HepG2 (cell line): ENCODE measurements around the gene PRPF18.

Experiments used
- ASH2L ChIP-seq: fragments of 300-600, 200-600 bp; sonication (generic); IDR thresholded peaks from 2 replicates; pipeline ENCODE4 v1.7.0; 2017; ENCODE audit warnings: low read depth, mild to moderate bottlenecking, moderate library complexity, mixed read lengths, low read length; ENCODE audit not compliant: insufficient read length
- FOSL1 ChIP-seq: sonication (generic); formaldehyde crosslinking; IDR thresholded peaks from 2 replicates; pipeline ENCODE4 v1.9.0; 2021; ENCODE audit warnings: missing genetic modification reagents, borderline replicate concordance
- GABPB1 ChIP-seq: IDR thresholded peaks from 2 replicates; pipeline ENCODE4 v1.6.1; 2016; ENCODE audit warnings: mild to moderate bottlenecking, missing genetic modification reagents, moderate library complexity, missing compliant biosample characterization
- KAT7 ChIP-seq: IDR thresholded peaks from 2 replicates; pipeline ENCODE4 v1.6.1; 2018; ENCODE audit warnings: borderline replicate concordance, missing compliant biosample characterization
- KLF16 ChIP-seq, 2 experiments: sonication (generic) in 1 of 2; formaldehyde crosslinking in 1 of 2; IDR thresholded peaks; 2 replicates each; pipeline versions ENCODE4 v1.6.1 to v1.8.0; 2016 to 2023; ENCODE audit warnings: missing genetic modification reagents in 2 of 2, missing compliant biosample characterization in 1 of 2
- POLR2AphosphoS5 ChIP-seq: IDR thresholded peaks from 2 replicates; pipeline ENCODE4 v1.6.1; 2012; ENCODE audit warnings: low read depth, low read length
- ZKSCAN8 ChIP-seq: IDR thresholded peaks from 2 replicates; pipeline ENCODE4 v1.6.1; 2016; ENCODE audit warnings: borderline replicate concordance, missing genetic modification reagents, missing compliant biosample characterization
- ZNF136 ChIP-seq: sonication (generic); formaldehyde crosslinking; IDR thresholded peaks from 2 replicates; pipeline ENCODE4 v1.8.1; 2022; ENCODE audit warnings: low read depth, mild to moderate bottlenecking, moderate library complexity, missing genetic modification reagents
- ZNF292 ChIP-seq: sonication (generic); formaldehyde crosslinking; IDR thresholded peaks from 2 replicates; pipeline ENCODE4 v1.8.1; 2022; ENCODE audit warnings: mild to moderate bottlenecking, low read depth, missing genetic modification reagents, borderline replicate concordance
- TF ChIP-seq, protein P1 (sequence below): conservative IDR thresholded peaks from 2 replicates; pipeline ENCODE4 v1.6.1; 2018; ENCODE audit warnings: missing genetic modification reagents
- TF ChIP-seq, protein P2 (sequence below): sonication (generic); formaldehyde crosslinking; IDR thresholded peaks from 2 replicates; pipeline ENCODE4 v1.5.0; 2020; ENCODE audit warnings: mild to moderate bottlenecking, missing genetic modification reagents, moderate library complexity
- TF ChIP-seq, protein P3 (sequence below): sonication (generic); formaldehyde crosslinking; IDR thresholded peaks from 2 replicates; pipeline ENCODE4 v1.9.0; 2021; ENCODE audit warnings: missing genetic modification reagents, borderline replicate concordance
- TF ChIP-seq, protein P4 (sequence below): sonication (generic); formaldehyde crosslinking; IDR thresholded peaks from 2 replicates; pipeline ENCODE4 v1.5.1; 2020; ENCODE audit warnings: missing genetic modification reagents, mild to moderate bottlenecking, borderline replicate concordance

DNA sequence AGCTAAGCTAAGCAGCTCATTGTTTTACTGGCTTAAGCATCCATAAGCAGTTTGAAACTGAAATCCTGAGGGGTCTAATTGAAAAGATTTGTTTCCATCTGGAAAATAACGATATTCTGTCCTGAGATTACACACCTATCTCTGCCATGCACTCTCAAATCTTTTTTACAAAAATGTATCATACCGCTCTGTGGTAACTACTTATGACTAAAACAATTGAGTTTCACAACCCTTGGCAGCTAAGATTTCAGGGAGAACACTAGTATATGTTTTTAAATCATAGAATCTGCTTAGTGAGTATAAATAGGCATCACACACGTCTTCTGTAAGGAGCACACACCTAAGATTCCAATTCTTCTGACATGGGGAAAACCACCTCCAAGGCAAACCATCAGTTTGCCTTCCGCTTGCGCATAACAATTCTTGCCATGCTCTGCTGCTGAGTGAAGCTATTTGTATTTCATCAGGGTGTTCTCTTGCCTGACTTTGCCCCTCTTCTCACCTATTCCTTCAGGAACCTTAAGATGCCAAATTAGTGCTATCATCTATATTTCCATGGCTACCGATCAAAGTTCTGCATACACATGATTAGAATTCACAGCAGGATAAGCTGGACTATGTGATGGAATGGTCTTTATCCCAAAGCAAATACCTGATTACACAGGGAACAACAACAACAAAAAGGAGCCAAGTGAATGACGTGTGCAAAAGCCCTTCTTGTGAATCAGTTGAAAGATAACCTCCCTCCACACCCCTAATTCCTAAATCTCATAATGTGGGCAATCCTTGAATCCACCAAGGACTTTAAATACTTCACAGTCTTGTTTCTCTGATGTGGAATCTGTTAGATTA lies 40.9 kb downstream of the PRPF18 start:
- TF ChIP-seq ASH2L (no peak), POLR2AphosphoS5 (no peak), FOSL1 (no peak), ZNF136 (CRISPR knock-in tag) (no peak), ZKSCAN8 (CRISPR knock-in tag) (no peak), KLF16 (CRISPR knock-in tag; IDR thresholded peaks at IDR 0.05) (no peak), ZNF292 (CRISPR knock-in tag) (no peak), GABPB1 (CRISPR knock-in tag) (no peak), KAT7 (CRISPR knock-in tag) (no peak)
- TF ChIP-seq, protein P1, sequence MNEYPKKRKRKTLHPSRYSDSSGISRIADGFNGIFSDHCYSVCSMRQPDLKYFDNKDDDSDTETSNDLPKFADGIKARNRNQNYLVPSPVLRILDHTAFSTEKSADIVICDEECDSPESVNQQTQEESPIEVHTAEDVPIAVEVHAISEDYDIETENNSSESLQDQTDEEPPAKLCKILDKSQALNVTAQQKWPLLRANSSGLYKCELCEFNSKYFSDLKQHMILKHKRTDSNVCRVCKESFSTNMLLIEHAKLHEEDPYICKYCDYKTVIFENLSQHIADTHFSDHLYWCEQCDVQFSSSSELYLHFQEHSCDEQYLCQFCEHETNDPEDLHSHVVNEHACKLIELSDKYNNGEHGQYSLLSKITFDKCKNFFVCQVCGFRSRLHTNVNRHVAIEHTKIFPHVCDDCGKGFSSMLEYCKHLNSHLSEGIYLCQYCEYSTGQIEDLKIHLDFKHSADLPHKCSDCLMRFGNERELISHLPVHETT (CRISPR knock-in tag), result no peak
- TF ChIP-seq, protein P2, sequence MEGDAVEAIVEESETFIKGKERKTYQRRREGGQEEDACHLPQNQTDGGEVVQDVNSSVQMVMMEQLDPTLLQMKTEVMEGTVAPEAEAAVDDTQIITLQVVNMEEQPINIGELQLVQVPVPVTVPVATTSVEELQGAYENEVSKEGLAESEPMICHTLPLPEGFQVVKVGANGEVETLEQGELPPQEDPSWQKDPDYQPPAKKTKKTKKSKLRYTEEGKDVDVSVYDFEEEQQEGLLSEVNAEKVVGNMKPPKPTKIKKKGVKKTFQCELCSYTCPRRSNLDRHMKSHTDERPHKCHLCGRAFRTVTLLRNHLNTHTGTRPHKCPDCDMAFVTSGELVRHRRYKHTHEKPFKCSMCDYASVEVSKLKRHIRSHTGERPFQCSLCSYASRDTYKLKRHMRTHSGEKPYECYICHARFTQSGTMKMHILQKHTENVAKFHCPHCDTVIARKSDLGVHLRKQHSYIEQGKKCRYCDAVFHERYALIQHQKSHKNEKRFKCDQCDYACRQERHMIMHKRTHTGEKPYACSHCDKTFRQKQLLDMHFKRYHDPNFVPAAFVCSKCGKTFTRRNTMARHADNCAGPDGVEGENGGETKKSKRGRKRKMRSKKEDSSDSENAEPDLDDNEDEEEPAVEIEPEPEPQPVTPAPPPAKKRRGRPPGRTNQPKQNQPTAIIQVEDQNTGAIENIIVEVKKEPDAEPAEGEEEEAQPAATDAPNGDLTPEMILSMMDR, result no peak
- TF ChIP-seq, protein P3, sequence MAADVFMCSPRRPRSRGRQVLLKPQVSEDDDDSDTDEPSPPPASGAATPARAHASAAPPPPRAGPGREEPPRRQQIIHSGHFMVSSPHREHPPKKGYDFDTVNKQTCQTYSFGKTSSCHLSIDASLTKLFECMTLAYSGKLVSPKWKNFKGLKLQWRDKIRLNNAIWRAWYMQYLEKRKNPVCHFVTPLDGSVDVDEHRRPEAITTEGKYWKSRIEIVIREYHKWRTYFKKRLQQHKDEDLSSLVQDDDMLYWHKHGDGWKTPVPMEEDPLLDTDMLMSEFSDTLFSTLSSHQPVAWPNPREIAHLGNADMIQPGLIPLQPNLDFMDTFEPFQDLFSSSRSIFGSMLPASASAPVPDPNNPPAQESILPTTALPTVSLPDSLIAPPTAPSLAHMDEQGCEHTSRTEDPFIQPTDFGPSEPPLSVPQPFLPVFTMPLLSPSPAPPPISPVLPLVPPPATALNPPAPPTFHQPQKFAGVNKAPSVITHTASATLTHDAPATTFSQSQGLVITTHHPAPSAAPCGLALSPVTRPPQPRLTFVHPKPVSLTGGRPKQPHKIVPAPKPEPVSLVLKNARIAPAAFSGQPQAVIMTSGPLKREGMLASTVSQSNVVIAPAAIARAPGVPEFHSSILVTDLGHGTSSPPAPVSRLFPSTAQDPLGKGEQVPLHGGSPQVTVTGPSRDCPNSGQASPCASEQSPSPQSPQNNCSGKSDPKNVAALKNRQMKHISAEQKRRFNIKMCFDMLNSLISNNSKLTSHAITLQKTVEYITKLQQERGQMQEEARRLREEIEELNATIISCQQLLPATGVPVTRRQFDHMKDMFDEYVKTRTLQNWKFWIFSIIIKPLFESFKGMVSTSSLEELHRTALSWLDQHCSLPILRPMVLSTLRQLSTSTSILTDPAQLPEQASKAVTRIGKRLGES (CRISPR knock-in tag), result no peak
- TF ChIP-seq, protein P4, sequence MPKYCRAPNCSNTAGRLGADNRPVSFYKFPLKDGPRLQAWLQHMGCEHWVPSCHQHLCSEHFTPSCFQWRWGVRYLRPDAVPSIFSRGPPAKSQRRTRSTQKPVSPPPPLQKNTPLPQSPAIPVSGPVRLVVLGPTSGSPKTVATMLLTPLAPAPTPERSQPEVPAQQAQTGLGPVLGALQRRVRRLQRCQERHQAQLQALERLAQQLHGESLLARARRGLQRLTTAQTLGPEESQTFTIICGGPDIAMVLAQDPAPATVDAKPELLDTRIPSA (CRISPR knock-in tag), result no peak
